Measurements from ENCODE around the gene SHANK3.

Gene SHANK3

GRCh38 chr22:50672471-50673230, at the start of gene SHANK3:
TSS of gene SHANK3 (plus strand) at chr22:50672823.
- no peak for TF ChIP-seq CTCF (IDR thresholded peaks at IDR 0.05)

- TF ChIP-seq CTCF (IDR thresholded peaks at IDR 0.05), result no peak
These were observed 48.1 kb upstream of the SHANK3 start for GRCh38 chr22:50624347-50625130.

- no peak for TF ChIP-seq CTCF (IDR thresholded peaks at IDR 0.05)
These were observed 47.5 kb upstream of the SHANK3 start for GRCh38 chr22:50625131-50625567.

- no peak for TF ChIP-seq CTCF (IDR thresholded peaks at IDR 0.05)
These were observed 46.9 kb upstream of the SHANK3 start for GRCh38 chr22:50625568-50626313.

- no peak for TF ChIP-seq CTCF (IDR thresholded peaks at IDR 0.05)
These were observed 46.2 kb upstream of the SHANK3 start for GRCh38 chr22:50626314-50626849.

GRCh38 chr22:50626850-50627641, 45.6 kb upstream of the SHANK3 start:
- no peak for TF ChIP-seq CTCF (IDR thresholded peaks at IDR 0.05)
